ENCODE measurements around the gene LAMC3.
"Not testable (repeated sequence)": the region's sequence is repeated elsewhere in the genome, so short reads cannot be mapped to it uniquely, and the experiment has no call there.

Gene LAMC3

GRCh38 chr9:130998597-130999244 lies 10.3 kb upstream of the LAMC3 start:
- TF ChIP-seq, protein P1, sequence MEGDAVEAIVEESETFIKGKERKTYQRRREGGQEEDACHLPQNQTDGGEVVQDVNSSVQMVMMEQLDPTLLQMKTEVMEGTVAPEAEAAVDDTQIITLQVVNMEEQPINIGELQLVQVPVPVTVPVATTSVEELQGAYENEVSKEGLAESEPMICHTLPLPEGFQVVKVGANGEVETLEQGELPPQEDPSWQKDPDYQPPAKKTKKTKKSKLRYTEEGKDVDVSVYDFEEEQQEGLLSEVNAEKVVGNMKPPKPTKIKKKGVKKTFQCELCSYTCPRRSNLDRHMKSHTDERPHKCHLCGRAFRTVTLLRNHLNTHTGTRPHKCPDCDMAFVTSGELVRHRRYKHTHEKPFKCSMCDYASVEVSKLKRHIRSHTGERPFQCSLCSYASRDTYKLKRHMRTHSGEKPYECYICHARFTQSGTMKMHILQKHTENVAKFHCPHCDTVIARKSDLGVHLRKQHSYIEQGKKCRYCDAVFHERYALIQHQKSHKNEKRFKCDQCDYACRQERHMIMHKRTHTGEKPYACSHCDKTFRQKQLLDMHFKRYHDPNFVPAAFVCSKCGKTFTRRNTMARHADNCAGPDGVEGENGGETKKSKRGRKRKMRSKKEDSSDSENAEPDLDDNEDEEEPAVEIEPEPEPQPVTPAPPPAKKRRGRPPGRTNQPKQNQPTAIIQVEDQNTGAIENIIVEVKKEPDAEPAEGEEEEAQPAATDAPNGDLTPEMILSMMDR (IDR thresholded peaks at IDR 0.05; ENCODE audit: control insufficient read depth, extremely low read depth, insufficient read depth) = no peak
- H3K4me3 ChIP-seq (ENCODE audit: low read depth, low read length) = no peak overlapping the region
- DNase-seq (ENCODE audit: low read depth) = no peak

GRCh38 chr9:130999245-130999623 lies 9.7 kb upstream of the LAMC3 start:
- DNase-seq (ENCODE audit: low read depth) = no peak
- no peak overlapping the region for H3K4me3 ChIP-seq (ENCODE audit: low read depth, low read length)
- TF ChIP-seq, protein P1 (IDR thresholded peaks at IDR 0.05; ENCODE audit: control insufficient read depth, extremely low read depth, insufficient read depth) = no peak

DNA sequence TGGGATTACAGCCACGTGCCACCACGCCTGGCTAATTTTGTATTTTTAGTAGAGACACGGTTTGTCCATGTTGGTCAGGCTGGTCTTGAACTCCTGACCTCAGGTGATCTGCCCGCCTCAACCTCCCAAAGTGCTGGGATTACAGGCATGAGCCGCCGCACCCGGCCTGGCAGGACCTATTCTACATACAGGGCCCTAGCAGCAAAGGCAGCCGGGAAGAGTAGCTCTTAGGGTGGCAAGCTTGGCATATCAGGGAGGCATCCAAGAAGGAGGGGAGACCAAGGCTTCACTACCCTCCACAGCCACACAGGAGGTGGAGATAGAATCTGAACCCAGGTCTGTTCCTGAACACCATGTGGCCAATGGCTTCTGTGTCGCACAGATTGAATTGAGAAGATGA lies 8.4 kb upstream of the LAMC3 start:
- not testable (repeated sequence) for DNase-seq (ENCODE audit: low read depth); H3K4me3 ChIP-seq (ENCODE audit: low read depth, low read length)

- TF ChIP-seq, protein P1 (IDR thresholded peaks at IDR 0.05; ENCODE audit: control insufficient read depth, extremely low read depth, insufficient read depth) = no peak
- no peak for DNase-seq (ENCODE audit: low read depth)
- no peak overlapping the region for H3K4me3 ChIP-seq (ENCODE audit: low read depth, low read length)
Measured at GRCh38 chr9:131001021-131001420, 8.0 kb upstream of the LAMC3 start.

DNA sequence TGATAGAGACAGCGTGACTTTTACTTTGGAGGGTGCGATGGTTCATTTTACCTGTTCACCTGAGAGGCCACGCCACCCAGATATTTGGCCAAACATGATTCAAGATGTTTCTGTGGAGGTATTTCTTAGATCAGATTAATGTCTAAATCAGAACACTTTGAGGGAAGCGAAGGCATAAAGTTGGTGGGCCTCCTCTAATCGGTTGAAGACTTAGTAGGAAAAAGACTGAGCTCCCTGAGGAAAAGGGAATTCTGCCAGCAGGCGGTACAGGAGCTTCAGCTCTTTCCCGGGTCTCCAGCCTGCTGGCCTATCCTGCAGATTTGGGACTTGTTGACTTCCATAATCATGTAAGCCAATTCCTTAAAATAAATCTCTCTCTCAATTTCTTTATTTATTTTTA lies 7.0 kb upstream of the LAMC3 start:
- TF ChIP-seq, protein P1 (IDR thresholded peaks at IDR 0.05; ENCODE audit: control insufficient read depth, extremely low read depth, insufficient read depth) = no peak
- no peak overlapping the region for H3K4me3 ChIP-seq (ENCODE audit: low read depth, low read length)
- DNase-seq (ENCODE audit: low read depth) = no peak

GRCh38 chr9:131006601-131007000 lies 2.4 kb upstream of the LAMC3 start:
- TF ChIP-seq, protein P1 (IDR thresholded peaks at IDR 0.05; ENCODE audit: control insufficient read depth, extremely low read depth, insufficient read depth) = no peak
- no peak for DNase-seq (ENCODE audit: low read depth)
- H3K4me3 ChIP-seq (ENCODE audit: low read depth, low read length) = no peak overlapping the region

- no peak for DNase-seq (ENCODE audit: low read depth)
- TF ChIP-seq, protein P1 (IDR thresholded peaks at IDR 0.05; ENCODE audit: control insufficient read depth, extremely low read depth, insufficient read depth) = no peak
- H3K4me3 ChIP-seq (ENCODE audit: low read depth, low read length) = no peak overlapping the region
Measured at GRCh38 chr9:131008086-131008485, 888 bp upstream of the LAMC3 start.
